CD14-positive monocyte (primary cell): ENCODE measurements around the gene PPP1R13B. TPM values are rescaled to one million over a fixed set of nuclear protein-coding genes. Genes with fewer than 3 reads are reported as not detected.

Experiments
- DNase-seq, 3 donors: peaks; one replicate each; pipeline ENCODE4 v3.0.0-alpha.2; 2011 to 2022
- H2AFZ ChIP-seq: 2 replicates; pipeline ENCODE4 v1.6.0; 2012; ENCODE audit warnings: mild to moderate bottlenecking, low read depth, low read length, inconsistent platforms; ENCODE audit not compliant: insufficient read depth, poor library complexity, severe bottlenecking
- H3K27ac ChIP-seq, 2 donors: 1 replicate in 1 of 2; 2 replicates in 1 of 2; pipeline ENCODE4 v1.5.1; 2012 to 2013; ENCODE audit warnings: low read length in 2 of 2, control low read depth in 1 of 2, inconsistent platforms in 1 of 2, low read depth in 1 of 2, mild to moderate bottlenecking in 1 of 2
- H3K27me3 ChIP-seq, 2 donors: one replicate each; pipeline versions ENCODE4 v1.6.0 to v1.6.1; 2011 to 2013; ENCODE audit warnings: low read length in 2 of 2; ENCODE audit not compliant: control insufficient read depth in 2 of 2, insufficient read depth in 2 of 2
- H3K36me3 ChIP-seq, 2 donors: replicated peaks in 1 of 2; 1 replicate in 1 of 2; 2 replicates in 1 of 2; pipeline versions ENCODE4 v1.5.1 to v1.6.1; 2012 to 2013; ENCODE audit warnings: low read length in 2 of 2, control low read depth in 1 of 2, inconsistent platforms in 1 of 2, mild to moderate bottlenecking in 1 of 2; ENCODE audit not compliant: insufficient read depth in 2 of 2, control insufficient read depth in 1 of 2
- H3K4me1 ChIP-seq, 2 donors: 1 replicate in 1 of 2; 2 replicates in 1 of 2; pipeline versions ENCODE4 v1.5.1 to v1.6.1; 2012 to 2013; ENCODE audit warnings: low read length in 2 of 2, control low read depth in 1 of 2, inconsistent platforms in 1 of 2, mild to moderate bottlenecking in 1 of 2, moderate library complexity in 1 of 2; ENCODE audit not compliant: insufficient read depth in 2 of 2, control insufficient read depth in 1 of 2
- H3K4me2 ChIP-seq: replicated peaks from 2 replicates; pipeline ENCODE3; 2012; ENCODE audit warnings: low read length, moderate library complexity, mild to moderate bottlenecking; ENCODE audit not compliant: poor library complexity, severe bottlenecking; ENCODE audit errors: extremely low read depth
- H3K4me3 ChIP-seq, 3 experiments: fragments of 200-600 bp in 1 of 3; sonication (generic) in 1 of 3; replicated peaks in 1 of 3; 1 replicate in 2 of 3; 2 replicates in 1 of 3; pipeline ENCODE4 v1.5.1; 2011 to 2013; ENCODE audit warnings: low read length in 3 of 3, mild to moderate bottlenecking in 3 of 3, control low read depth in 2 of 3, low read depth in 2 of 3, inconsistent platforms in 1 of 3, moderate library complexity in 1 of 3
- H3K79me2 ChIP-seq: 2 replicates; pipeline ENCODE4 v1.6.0; 2012; ENCODE audit warnings: mild to moderate bottlenecking, control low read depth, inconsistent platforms, low read length, moderate library complexity; ENCODE audit not compliant: insufficient read depth
- H3K9ac ChIP-seq: 2 replicates; pipeline ENCODE4 v1.6.0; 2017; ENCODE audit warnings: low read length, mild to moderate bottlenecking; ENCODE audit not compliant: insufficient read depth, poor library complexity, severe bottlenecking
- H3K9me3 ChIP-seq, 2 donors: replicated peaks in 1 of 2; 1 replicate in 1 of 2; 2 replicates in 1 of 2; pipeline versions ENCODE4 v1.5.1 to v1.6.1; 2012 to 2013; ENCODE audit warnings: low read length in 2 of 2, control low read depth in 1 of 2; ENCODE audit not compliant: control insufficient read depth in 1 of 2, insufficient read depth in 1 of 2
- H4K20me1 ChIP-seq: 2 replicates; pipeline ENCODE4 v1.6.0; 2012; ENCODE audit warnings: mild to moderate bottlenecking, low read length, control low read depth, moderate library complexity; ENCODE audit not compliant: insufficient read depth
- H3K27ac Mint-ChIP-seq, 7 donors: one replicate each; pipeline ENCODE4 v1.8.0; 2020; ENCODE audit warnings: mild to moderate bottlenecking in 7 of 7, mixed read lengths in 7 of 7, moderate library complexity in 6 of 7, inconsistent platforms in 2 of 7
- H3K27me3 Mint-ChIP-seq, 3 donors: one replicate each; pipeline ENCODE4 v1.8.0; 2021 to 2022; ENCODE audit warnings: low read depth in 3 of 3, mild to moderate bottlenecking in 3 of 3, mixed read lengths in 3 of 3, moderate library complexity in 3 of 3, inconsistent platforms in 1 of 3
- H3K36me3 Mint-ChIP-seq, 2 donors: one replicate each; pipeline ENCODE4 v1.8.0; 2020; ENCODE audit warnings: mixed read lengths in 2 of 2, inconsistent platforms in 1 of 2, mild to moderate bottlenecking in 1 of 2
- H3K4me1 Mint-ChIP-seq: one replicate; pipeline ENCODE4 v1.8.0; 2020; ENCODE audit warnings: mild to moderate bottlenecking, mixed read lengths
- H3K4me3 Mint-ChIP-seq, 2 donors: one replicate each; pipeline ENCODE4 v1.8.0; 2020; ENCODE audit warnings: mild to moderate bottlenecking in 2 of 2, mixed read lengths in 2 of 2, moderate library complexity in 1 of 2
- H3K9me3 Mint-ChIP-seq, 7 donors: one replicate each; pipeline ENCODE4 v1.8.0; 2020 to 2022; ENCODE audit warnings: mixed read lengths in 7 of 7, mild to moderate bottlenecking in 6 of 7, moderate library complexity in 6 of 7, inconsistent platforms in 2 of 7
- CTCF ChIP-seq: fragments of 200-600 bp; IDR thresholded peaks from one replicate; pipeline ENCODE4 v1.8.0; 2022; ENCODE audit warnings: antibody characterized with exemption, mild to moderate bottlenecking
- WGBS: methylation state at CpG from one replicate; pipeline ENCODE4 v1.1.5; 2013; ENCODE audit warnings: missing lambda C conversion rate; ENCODE audit not compliant: insufficient coverage; 5-methylcytosine and 5-hydroxymethylcytosine counted together
- intact Hi-C, 2 donors: fragments of 100-400 bp; cut with micrococcal nuclease; formaldehyde crosslinking; loops; one replicate each; pipeline versions ENCODE4 v1.15.0 to v1.15.1; 2023
- polyA plus RNA-seq, 3 donors: library from polyadenylated mRNA; depleted of rRNA in 1 of 3; unstranded in 2 of 3; stranded (reverse) in 1 of 3; fragments of 300-500 nt in 2 of 3; fragments of >200 nt in 1 of 3; fragmentation: Illumina TruSeq in 2 of 3; gene quantifications; 1 replicate in 2 of 3; 2 replicates in 1 of 3; pipeline ENCODE4 v1.2.3, GENCODE V29; 2012 to 2021

The PPP1R13B gene
- polyA plus RNA-seq, 3 donors: 0.48 to 1.1 (median 0.99) TPM

- Histone ChIP-seq H3K27me3 (peaks cover 24 to 44% of the 10 kb centered on the region in 2 donors), H2AFZ (no peak overlapping the region), H3K4me2 (no peak overlapping the region), H3K79me2 (no peaks in the 10 kb centered on the region), H3K4me1 (peaks cover 8 to 15% of the 10 kb centered on the region in 2 donors), H4K20me1 (no peaks in the 10 kb centered on the region), H3K4me3 (no peak overlapping the region), H3K36me3 (no peaks in the 10 kb centered on the region), H3K9ac (no peak overlapping the region), H3K27ac (no peak overlapping the region), H3K9me3 (peaks cover 0 to 4% of the 10 kb centered on the region in 2 donors)
- peak overlapping the region in 1 of 2 donors; percentile 62 for H3K4me3 Mint-ChIP-seq
- no peak for DNase-seq
- peaks cover 11% of the 10 kb centered on the region for H3K4me1 Mint-ChIP-seq
- H3K36me3 Mint-ChIP-seq: peaks cover 0 to 4% of the 10 kb centered on the region in 2 donors
- H3K9me3 Mint-ChIP-seq: peaks cover 0 to 6% (median 4%) of the 10 kb centered on the region in 7 donors
- 83% methylated on average over 10 of the region's 13 CpGs for WGBS
- peaks cover 57 to 62% (median 59%) of the 10 kb centered on the region in 3 donors for H3K27me3 Mint-ChIP-seq
- no peak for TF ChIP-seq CTCF
- peak overlapping the region in 1 of 7 donors; percentile 23 for H3K27ac Mint-ChIP-seq
- intact Hi-C loops: no loop called here
Observed at GRCh38 chr14:103849151-103849886, 1.9 kb upstream of the PPP1R13B start.

GRCh38 chr14:103848175-103849077, 1.1 kb upstream of the PPP1R13B start:
- no peak overlapping the region for H3K9ac ChIP-seq
- peak overlapping the region in 1 of 3 experiments; percentile 76 for H3K4me3 ChIP-seq
- H3K4me3 Mint-ChIP-seq: peak overlapping the region; percentile 60 to 62
- H3K4me2 ChIP-seq: peak overlapping the region; percentile 83
- 44% methylated on average over 51 of the region's 57 CpGs for WGBS
- peaks cover 8 to 15% of the 10 kb centered on the region in 2 donors for H3K4me1 ChIP-seq
- H3K36me3 ChIP-seq: no peaks in the 10 kb centered on the region
- H3K27ac ChIP-seq: no peak overlapping the region
- peaks cover 64 to 69% (median 68%) of the 10 kb centered on the region in 3 donors for H3K27me3 Mint-ChIP-seq
- no peak overlapping the region for H3K27ac Mint-ChIP-seq
- H3K9me3 ChIP-seq: peaks cover 0 to 4% of the 10 kb centered on the region in 2 donors
- H4K20me1 ChIP-seq: no peaks in the 10 kb centered on the region
- no peak for DNase-seq
- peak overlapping the region; percentile 67 for H2AFZ ChIP-seq
- no peak for TF ChIP-seq CTCF
- intact Hi-C loops: no loop called here
- H3K9me3 Mint-ChIP-seq: peaks cover 0 to 8% (median 4%) of the 10 kb centered on the region in 7 donors
- H3K36me3 Mint-ChIP-seq: peaks cover 0 to 4% of the 10 kb centered on the region in 2 donors
- peaks cover 11% of the 10 kb centered on the region for H3K4me1 Mint-ChIP-seq
- H3K27me3 ChIP-seq: peaks cover 25 to 50% of the 10 kb centered on the region in 2 donors
- no peaks in the 10 kb centered on the region for H3K79me2 ChIP-seq
